HG02759 (cell line): ENCODE data around the gene VTI1A.
"Not testable (repeated sequence)": the region's sequence is repeated elsewhere in the genome, so short reads cannot be mapped to it uniquely, and the experiment has no call there.

Source experiments
- ATAC-seq: cut with Tn5 transposase; IDR thresholded peaks from one replicate; pipeline ENCODE4 v1.9.1; 2021; ENCODE audit warnings: mild to moderate bottlenecking, moderate library complexity; ENCODE audit not compliant: unreplicated experiment

Gene VTI1A

DNA sequence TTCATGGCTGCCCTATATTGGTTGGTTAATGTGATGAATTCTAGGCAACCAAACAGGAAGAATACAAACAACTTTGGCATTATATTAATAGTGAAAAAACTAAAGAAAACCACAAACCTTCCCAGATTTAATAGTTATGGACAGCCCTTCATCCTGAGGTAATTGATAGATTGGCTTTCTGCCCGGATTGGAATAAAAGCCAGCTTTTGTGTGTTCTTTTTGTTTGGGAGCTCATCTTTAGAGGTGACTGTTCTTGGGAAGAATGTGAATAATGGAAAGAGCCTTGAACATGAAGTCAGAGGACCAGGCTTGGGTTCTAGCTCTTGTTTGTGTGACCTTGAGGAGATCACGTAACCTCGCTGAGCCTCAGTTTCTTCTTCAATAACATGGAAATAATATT is 92.3 kb downstream of the VTI1A start:
- ATAC-seq: no peak

DNA sequence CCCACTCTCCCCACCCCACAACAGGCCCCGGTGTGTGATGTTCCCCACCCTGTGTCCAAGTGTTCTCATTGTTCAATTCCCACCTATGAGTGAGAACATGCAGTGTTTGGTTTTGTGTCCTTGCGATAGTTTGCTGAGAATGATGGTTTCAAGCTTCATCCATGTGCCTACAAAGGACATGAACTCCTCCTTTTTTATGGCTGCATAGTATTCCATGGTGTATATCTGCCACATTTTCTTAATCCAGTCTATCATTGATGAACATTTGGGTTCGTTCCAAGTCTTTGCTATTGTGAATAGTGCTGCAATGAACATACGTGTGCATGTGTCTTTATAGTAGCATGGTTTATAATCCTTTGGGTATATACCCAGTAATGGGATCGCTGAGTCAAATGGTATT is 95.8 kb downstream of the VTI1A start:
- ATAC-seq: not testable (repeated sequence)

DNA sequence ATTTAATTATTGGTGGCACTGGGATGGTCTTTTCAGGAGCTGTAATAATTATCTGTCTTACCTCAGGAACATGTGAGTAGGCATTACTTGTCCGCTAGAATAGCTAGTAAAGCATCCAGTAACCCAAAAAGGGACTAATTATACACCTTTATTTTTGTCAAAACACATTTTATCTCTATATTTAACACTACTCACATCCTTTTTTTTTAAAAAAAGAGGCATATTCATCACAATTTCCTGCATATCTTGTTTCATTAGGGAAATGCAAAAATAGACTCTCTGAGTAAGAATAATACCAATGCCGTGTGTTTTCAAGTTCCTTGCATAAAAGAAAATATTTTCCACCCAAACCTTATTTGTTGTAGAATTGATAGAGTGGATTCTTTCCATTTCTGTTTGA is 99.5 kb downstream of the VTI1A start:
- no peak for ATAC-seq

DNA sequence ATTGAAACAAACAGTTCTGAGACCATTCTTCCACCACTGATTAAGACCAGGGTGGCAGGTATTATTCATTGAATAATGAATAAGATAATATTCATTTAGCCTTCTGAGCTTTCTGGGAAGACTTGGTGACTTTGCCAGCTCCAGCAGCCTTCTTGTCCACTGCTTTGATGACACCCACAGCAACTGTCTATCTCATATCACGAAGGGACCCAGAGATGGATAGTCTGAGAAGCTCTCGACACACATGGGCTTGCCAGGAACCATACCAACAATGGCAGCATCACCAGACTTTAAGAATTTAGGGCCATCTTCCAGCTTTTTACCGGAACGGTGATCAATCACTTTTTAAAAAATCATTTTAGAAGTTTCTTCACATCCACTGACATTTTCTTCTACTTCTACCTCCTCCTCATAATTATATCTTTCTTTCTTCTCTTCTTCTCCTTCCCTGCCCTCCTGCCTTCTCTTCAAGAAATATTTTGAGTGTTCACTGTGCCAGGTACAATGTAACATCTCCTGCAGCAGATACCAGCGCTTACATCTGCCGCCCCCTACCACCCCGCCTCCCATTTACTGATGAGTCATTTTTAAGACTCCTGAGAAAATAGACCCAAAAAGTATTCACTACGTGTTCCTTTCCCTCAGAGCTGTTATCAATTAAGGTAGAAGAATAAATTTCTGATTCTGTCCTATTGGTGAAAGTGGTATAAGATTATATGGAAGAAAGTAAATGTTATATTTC is 101.7 kb downstream of the VTI1A start:
- no peak for ATAC-seq

DNA sequence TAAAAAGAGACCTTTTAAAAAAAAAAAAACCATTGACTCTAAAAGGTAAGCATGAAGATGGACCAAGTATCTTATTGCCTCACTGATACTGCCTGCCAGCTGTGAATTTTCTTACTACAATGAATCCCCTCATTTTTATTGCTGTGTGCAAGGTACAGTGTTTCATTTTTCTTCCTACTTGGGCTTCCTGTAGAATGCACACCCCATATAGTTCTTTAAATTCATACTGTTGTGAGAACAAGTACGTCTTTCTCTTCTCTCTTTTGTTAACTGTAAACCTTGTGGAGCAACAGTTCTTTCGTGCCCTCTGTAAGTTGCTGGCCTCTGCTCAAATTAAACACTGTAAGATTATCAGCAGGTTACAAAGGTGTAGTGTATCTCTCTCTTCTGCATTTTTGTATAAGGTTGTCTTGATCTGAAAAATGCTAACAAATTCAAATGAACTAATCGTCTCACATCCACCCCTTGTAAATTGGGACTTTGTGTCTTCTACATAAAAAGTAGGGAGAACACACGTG is 105.6 kb downstream of the VTI1A start:
- ATAC-seq: no peak

DNA sequence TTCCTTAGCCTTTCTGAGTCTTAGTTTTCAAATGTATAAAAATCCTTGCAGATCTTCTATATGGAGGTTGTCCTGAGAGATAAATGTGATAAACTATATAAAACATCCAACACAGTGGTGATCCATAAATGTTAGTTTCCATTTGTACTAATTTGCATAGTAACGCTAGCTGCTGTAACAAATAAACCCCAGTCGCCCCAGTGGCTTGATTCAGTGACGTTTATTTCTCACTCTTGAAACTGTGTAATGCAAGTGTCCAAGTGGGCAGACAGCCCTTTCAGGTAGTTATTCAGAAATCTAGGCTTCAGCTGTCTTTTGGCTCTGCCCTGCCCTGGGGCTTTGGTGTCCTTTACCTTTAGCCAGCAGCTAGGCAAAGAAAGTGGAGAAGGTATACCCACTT is 106.3 kb downstream of the VTI1A start:
- no peak for ATAC-seq

DNA sequence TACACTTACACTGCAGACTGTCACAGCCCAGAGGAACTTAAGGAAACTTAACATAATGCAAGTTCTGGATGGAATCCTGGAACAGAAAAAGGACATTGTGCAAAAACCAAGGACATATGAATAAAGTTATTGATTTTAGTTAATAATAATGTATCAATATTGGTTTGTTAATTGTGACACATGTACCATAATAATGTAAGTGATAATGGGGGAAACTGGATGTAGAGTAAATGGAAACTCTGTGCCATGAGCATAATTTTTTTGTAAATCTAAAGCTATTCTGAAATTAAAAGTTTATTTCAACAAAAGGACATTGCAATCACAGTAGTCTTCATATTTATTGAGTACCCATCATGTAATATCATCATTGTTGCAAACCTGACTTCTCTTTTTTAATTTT is 107.2 kb downstream of the VTI1A start:
- no peak for ATAC-seq

DNA sequence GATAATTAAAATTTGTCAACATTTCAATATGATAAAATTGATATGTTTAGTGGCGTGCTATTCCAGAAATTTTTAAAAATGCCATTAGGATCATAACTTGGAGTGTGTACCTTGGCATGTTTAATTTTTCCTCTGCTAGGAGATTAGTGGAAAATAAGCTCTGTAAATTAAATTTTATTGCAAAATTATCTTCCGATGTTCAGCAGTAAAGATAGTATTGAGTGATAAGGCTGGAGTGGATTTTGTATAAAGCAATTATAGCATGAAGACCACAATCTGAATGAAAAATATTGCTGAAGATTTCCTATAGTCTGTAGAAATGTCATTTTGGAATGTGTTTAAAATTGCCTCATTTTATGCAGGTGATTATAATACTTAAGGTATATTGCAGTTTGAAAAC is 110.2 kb downstream of the VTI1A start:
- no peak for ATAC-seq

DNA sequence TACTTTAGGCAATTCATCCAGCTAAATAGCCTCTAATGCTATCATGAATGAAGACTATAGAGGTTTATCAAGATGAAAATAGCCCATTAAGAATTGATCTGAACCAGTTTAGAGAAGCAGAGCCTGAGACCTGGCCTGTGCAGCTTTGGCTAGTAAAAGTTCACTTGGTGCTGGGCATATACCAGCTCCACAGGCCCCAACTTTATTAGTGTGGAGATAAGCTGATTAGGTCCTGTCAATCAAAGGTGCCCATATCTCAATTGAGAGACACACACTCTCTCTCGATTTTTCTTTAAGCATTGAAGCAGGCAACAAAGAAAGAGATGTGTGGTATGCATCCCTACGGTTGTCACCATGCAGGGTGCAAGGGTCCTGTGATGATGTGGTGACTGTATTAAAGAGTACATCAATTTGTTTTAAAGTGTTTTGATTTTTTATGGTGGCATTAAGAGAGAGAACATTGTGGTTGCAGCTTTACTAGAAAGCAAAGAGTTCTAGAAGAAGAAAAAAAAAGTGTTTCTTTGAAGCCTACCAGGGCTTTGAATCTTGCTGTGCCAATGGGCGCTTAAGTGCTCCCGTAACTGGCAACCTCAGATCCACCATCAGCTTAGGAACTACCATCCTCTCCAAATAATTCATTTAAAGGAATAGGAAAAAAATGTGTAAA is 111.6 kb downstream of the VTI1A start:
- no peak for ATAC-seq

DNA sequence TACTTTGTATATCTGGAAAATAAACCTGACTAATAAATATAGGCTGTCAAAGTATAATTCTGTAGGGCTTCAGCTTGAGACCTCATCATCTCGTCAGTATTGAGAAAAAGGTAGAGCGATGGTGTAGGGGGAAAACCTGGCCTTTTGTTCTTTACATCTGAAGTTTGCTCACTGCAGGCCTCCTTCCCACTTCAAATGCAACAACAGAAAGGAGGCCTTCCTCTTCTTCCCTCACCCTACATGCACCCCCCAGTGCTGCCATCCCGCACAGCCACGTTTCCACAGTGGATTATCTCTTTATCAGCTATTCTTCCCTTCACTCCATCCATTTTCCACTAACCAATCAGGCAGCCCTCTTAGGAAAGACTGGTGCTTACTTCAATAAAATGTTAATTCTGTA is 112.3 kb downstream of the VTI1A start:
- ATAC-seq: no peak

DNA sequence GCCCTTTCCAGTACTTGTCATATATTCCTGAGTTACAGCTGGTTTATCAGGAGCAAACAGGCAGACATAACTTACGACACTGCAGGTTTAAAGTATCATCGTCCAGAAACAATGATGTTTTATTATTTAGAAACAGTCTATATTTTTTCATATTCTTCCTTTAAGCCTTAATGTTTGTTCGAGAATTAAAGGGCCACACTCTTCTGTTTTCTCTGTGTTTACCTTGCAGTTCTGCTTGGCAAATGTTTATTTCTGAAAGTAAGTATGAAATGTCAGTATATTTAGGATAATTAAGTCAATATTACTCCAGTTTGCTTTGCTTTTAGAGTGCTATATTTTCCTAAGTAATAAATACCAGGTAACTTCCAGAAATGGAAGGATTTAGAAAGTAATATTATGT is 115.1 kb downstream of the VTI1A start:
- ATAC-seq: no peak

DNA sequence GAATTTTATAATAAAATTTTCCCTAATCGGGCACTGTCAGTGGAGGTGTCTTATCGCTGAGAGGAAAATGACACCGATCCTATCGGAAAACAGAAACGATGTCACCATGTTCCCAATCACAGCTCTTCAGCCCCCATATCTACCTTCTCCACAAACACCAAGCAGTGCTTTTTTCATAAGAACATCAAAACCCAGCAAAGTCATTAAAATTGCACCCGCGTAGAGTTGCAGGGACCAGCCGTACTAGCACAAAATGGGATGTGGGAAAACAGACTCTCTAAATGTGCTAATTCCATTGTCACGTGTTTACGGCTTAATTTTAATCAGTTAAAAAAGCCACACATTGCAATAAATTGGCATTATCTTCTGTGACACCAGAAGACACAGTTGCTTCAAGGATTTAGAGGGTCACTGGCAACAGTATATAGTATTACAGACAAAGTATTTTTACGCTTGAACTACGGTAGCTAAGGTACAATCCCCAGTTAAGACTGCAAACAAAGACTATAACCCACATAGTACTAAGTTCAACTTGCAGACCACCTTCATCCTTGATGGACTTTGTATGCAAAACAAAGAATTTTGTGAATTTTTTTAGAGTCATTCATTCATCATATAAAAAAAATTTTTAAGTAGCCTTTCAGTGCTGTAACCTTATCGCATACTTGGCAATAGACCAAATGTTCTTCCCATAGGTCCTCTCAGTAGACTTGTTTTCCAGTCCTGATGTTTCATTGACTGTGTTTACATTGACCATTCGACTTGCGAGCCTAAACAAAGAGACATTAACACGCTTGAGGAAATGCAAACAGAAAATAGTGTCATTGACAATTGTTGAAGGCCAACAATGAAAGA is 116.0 kb downstream of the VTI1A start:
- ATAC-seq: no peak

DNA sequence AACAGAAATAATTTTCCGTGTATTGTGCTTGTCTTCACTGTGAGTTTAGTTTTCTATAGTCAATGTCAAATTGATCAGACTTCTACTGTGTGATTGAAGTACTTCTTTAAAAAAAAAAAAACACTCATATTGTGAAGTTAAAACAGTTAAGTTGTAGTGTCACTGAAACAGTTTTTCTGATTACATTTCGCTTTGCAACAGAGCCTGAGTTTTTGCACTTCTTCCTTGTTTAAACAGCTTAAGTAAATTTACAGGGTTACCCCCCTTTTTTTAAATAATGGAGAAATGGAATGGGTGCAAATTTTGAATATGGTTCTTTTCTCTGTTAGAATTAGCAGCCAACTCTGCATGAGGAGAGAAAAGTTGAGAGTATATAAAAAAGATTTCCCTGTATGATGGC is 117.3 kb downstream of the VTI1A start:
- no peak for ATAC-seq

DNA sequence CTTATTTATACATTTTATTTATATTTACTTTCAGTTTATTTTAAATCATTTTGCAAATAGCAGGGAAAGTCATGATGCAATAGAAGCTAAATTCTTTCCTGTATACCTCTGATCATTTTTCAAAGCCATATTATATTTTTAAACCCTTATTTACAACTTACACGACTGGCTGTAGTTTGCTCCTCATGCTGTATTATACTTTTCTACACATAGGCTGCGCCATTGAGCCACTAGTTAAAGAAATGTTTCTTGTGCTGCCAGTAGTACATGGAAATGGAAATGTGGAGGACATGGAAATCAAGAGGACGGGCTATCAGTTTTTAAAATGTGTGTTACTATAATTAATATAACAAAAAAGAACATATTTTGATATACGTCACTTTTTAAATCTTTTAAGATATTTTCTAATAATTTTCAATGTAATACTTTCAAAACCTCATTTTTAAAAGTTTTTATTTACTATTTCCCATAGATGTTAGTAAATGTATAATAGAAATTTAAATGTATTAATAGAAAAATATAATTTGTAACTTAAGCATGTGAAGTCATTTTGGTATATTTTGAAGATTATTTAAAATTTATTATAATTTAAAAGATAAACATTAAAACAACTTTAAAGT is 118.5 kb downstream of the VTI1A start:
- peak; percentile 49 for ATAC-seq

DNA sequence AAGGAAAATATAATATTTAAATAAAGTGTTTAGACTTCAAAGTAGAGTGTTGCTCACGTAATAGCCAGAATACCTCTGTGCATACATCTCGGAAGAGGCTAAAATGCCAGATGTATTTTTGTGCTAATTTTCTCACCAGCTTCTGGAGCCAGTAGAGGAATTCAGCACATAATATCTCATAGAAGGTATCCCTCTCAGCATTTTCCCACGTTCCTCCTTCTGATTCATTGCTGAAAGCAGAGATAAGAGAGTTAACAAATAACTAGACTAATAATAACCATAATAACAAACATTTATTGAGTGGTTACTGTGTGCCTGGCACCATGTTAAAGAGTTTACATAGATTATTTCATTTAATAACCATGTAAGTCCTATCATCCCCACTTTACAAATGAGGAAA is 123.6 kb downstream of the VTI1A start:
- ATAC-seq: no peak

DNA sequence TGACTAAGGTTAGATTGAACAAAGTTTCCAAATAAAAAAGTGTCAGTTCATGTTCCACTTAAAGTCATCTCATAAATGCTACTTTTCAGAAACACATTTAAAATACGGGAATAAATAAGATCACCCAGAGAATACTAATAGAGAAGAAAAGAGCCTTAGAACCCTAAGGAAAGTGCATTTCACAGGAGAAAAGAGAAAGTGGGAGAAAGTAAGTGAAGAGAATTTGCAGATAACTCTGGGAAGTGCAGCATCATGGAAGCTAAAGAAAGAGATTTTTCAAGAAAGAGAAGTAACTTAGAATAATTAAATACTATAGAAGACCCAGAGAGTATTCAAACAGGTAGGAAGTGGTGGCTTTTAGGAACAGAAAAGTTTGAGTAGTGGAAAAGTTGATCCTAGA is 132.6 kb downstream of the VTI1A start:
- no peak for ATAC-seq

DNA sequence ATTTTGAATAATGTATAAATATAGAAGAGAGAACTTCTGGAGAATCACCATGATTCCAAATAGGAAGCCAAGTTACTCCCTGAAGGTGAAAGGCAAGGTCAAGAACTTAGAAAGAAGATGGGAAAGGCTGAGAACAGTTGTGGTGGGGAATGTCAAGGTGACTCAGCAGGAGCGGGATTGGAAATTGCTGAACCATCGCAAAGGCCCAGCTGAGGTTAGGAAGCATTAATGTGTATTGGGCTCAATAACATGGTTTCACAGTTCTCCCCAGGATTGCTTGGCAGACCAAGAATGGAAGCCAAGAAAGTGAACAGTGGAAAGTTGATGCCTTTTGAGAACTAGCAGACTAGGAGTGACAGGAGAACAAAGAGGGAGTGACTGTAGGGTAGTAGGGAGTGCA is 133.3 kb downstream of the VTI1A start:
- no peak for ATAC-seq

DNA sequence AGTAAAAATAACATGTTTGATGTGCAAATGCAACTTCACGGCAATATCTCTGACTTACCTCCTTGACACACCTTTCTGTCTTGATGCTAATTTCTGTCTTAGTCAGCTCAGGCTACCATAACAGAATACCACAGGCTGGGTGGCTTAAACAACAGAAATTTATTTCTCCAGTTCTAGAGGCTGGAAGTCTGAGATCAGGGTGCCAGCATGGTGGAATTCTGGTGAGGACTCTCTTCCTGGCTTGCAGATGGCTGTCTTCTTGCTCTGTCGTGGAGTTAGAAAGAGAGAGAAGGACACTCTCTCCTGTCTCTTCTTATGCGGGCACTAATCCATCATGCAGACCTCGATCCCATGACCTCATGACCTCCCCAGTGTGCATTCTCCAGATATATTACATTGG is 134.9 kb downstream of the VTI1A start:
- no peak for ATAC-seq

DNA sequence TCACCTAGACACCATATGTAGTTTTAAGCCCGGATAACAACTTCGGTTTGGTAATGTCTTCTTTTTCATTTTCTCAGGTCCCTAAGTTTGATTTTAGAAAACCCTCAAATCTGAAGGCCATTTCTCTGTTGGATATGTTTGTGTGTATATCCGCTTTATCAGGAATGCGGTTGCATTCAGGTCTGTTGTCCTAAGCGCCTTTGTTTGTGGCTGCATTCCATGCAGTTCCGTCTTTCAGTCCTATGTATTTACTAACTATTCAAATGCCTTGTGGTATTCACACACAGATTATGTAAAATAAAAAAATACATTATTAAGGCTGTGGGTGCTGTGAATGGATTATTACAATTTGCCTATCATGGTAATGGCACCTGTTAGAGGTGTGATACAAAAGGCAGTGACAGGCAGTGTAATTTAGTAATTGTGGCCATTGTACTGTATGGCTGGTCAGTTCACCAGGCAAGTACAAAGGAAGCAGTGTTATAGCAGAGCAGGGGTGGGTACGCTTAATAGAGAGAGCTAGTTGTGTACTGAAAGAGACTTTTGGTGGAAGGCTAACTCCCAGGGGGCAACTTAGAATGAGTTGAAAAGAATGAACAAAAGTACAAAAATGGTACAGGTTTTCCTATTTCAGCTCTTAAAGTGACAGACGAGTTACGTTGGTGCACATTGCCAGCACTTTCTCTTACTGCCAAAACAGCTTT is 136.4 kb downstream of the VTI1A start:
- ATAC-seq: no peak

DNA sequence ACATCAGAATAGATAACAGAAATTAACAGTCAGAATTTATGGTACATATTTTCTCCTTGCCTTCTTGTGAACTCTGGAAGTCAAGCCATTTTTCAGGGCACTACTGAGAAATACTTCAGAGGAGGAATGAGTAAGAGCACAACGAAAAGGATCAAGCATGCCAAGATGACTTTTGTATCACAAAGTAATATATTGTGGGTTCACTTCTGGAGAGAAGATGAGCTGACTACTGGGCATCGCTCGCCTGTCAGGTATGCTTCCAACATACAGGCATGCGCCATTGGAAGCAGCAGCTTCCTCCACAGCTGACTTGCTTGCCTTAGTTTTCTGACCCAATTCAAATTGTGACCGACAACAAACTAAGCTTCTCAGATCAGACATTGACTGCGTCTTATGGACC is 137.3 kb downstream of the VTI1A start:
- ATAC-seq: no peak

DNA sequence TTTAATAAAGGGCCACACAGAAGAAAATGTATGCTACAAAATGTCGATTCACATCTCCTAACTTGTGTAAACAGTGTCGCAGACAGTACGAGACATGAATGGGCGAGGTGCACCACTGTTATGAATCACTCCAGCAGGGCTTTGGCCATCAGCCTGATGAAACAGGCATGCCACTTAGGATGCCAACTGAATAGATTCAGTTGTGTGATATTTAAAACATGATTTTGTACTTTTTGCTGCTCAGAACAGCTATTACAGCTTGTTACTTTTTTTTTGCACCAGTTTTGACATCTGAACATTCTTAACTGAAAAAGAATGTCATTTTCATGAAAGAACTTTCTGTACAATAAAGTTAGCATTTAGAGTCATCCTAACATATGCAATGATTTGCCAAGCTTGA is 138.1 kb downstream of the VTI1A start:
- no peak for ATAC-seq
